GM19328 (cell line): ENCODE measurements around the gene TMC7.
"Not testable (repeated sequence)": the region's sequence is repeated elsewhere in the genome, so short reads cannot be mapped to it uniquely, and the experiment has no call there.

ENCODE experiments used
- ATAC-seq: cut with Tn5 transposase; IDR thresholded peaks from one replicate; pipeline ENCODE4 v1.9.1; 2021; ENCODE audit warnings: mild to moderate bottlenecking, moderate library complexity; ENCODE audit not compliant: unreplicated experiment

TMC7 gene

DNA sequence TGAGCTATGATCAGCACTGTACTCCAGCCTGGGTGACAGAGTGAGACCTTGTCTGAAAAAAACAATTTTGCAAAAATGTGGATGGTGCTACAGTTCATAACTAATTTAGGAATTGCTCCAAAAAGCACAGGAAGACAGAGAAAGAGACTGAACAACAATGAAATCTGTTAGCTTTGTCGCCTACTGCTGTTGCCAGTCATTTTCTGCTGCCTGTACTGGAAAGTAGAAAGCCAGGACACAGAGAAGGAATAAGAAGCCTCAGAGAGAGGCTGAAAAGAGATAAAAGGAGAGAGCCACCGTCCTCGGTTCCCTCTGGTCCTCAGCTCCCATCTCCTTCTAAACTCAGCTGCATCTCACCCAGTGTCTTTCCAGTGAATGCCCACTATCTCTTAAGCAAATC is 8.6 kb upstream of the TMC7 start:
- ATAC-seq, result no peak

DNA sequence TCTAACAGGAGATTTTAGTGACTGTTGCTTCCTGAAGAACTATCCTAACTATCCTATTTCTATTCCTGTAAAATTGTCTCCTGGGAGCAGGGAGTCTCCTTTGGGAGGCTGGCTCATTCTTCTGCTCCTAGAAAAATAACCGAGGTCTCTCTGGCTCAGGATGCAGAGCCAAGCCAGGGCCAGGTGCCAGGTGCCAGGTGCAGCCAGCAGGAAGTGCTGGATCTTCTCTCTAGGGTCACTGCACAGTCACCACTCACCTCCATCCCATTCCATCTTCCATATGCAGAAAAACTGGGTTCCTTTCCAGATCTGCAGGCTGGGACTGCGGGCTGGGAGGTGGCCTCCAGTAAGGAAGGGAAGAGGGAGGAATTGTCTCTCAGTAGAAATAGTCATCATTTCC is 3.8 kb upstream of the TMC7 start:
- no peak for ATAC-seq

DNA sequence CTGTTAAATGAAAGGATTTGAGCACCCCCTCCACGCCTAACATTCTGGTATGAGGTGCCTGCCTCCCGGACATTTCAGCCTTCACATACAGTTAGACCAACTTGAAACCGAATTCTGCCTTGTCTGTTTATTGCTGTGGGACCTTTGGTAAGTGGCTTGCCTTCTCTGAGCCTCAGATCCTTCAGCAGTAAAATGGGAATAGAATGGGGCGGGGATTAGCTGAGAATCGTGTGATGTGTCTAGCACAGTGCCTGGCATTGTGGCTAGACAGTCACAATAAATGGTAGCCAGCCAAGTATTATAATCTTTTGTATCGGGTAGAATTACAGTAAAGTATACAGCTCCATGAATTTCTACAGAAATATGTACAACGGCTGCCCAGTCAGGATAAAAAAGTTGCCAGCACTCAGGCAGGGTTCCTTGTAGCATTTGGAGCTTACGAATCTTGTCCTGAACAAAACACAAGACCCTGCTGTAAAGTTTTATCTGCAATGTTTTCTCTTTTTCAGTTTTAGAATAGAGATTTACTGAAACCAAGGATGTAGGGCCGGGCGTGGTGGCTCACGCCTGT is 786 bp downstream of the TMC7 start:
- no peak for ATAC-seq

DNA sequence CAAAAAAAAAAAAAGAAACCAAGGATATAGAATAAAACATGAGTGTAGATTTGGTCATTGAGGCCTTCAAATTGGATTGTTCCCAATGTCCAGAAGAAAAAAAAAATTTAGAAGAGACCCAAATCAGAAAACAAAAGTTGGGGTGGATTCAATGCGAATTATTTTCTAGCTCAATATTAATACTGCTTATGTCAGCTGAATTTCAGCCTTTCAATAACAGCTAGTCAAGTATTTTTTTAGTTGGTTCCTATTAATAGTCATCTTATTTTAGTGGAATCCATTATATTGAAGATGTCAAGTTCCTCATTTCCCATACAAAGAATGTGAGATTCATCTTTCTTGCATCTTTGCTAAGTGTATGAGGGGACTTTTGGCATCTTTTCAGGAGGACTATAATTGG is 1.5 kb downstream of the TMC7 start:
- not testable (repeated sequence) for ATAC-seq

DNA sequence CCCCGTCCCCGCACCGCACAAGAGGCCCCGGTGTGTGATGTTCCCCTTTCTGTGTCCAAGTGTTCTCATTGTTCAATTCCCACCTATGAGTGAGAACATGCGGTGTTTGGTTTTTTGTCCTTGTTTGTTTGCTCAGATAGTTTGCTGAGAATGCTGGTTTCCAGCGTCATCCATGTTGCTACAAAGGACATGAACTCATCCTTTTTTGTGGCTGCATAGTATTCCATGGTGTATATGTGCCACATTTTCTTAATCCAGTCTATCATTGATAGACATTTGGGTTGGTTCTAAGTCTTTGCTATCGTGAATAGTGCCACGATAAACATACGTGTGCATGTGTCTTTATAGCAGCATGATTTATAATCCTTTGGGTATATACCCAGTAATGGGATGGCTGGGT is 8.0 kb downstream of the TMC7 start:
- ATAC-seq, result not testable (repeated sequence)

DNA sequence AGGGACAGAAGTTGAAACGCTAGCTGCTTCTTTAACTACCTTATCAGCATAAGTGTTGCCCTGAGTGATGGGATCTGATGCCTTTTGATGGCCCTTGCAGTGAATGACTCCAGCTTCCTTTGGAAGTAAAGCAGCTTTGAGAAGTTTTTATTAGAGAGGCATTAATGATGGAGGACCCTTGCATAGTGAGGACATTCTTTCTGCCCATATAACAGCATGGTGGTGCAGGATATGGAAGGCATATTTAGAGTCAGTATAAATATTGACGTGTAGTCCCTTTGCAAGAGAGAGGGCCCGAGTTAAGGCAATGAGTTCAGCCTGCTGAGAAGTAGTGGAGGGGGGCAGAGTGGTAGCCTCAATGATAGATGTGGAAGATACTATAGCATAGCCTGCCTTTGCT is 9.8 kb downstream of the TMC7 start:
- ATAC-seq, result not testable (repeated sequence)

DNA sequence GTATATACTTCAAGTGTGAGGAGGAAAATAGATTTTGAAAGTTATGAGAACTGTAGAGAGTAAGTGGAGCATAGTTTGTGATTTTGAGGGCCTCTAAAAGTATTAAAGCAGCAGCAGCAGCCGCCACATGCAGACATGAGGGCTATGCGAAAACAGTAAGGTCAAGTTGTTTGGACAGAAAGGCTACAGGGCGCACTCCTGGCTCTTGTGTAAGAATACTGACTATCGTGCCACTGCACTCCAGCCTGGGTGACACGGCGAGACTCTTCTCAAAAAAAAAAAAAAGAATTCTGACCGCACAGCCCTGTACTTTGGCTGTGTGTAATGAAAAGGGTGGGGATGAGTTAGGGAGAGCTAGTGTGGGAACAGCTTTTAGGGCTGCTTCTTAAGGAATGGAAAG is 10.4 kb downstream of the TMC7 start:
- not testable (repeated sequence) for ATAC-seq

DNA sequence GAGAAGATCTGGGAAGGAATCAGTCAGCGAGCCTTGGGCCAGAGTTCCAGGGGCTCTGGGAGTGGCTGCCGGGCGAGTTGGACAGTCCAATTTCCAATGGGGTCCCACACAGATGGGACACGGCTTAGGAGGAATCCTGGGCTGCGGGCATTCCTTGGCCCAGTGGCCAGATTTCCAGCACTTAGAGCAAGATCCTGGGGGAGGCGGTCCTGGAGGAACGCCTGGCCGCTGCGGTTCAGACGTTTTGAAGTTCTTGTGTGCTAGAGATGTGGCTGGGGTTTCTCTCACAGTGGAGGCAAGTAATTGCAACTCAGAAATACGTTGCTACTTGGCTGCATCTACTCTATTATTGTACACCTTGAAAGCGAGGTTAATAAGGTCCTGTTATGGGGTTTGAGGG is 11.7 kb downstream of the TMC7 start:
- ATAC-seq, result not testable (repeated sequence)

DNA sequence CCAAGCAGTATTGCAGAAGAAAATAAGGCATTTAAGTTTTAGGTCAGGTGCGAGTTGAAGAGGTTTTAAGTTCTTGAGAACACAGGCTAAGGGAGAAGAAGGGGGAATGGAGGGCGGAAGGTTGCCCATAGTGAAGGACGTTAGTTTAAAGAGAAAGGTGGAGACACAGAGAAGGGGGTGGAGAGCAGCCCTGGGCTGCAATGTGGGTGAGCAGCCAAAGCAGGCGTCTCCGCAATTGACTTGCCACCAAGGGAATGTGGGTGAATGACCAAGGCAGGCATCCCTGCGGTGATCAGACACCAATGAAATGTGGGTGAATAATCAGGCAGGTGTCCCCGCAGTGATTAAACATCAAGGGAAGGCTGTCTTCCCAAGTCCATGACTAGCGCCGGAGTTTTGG is 12.8 kb downstream of the TMC7 start:
- not testable (repeated sequence) for ATAC-seq

DNA sequence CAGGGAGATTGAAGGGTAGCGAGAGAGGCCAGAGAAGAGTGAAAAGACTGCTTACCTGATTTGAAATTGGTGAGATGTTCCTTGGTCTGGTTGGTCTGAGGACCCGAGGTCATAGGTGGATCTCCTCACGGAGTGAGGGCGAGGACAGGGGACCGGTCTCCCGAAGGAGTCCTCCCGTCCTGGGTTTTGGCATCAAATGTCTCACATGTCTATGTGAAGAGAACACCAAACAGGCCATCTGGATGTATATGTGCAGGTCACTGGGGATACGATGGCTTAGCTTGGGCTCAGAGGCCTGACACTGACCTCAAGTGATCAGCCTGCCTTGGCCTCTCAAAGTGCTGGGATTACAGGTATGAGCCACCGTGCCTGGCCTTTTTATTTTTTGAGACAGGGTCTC is 13.3 kb downstream of the TMC7 start:
- not testable (repeated sequence) for ATAC-seq

DNA sequence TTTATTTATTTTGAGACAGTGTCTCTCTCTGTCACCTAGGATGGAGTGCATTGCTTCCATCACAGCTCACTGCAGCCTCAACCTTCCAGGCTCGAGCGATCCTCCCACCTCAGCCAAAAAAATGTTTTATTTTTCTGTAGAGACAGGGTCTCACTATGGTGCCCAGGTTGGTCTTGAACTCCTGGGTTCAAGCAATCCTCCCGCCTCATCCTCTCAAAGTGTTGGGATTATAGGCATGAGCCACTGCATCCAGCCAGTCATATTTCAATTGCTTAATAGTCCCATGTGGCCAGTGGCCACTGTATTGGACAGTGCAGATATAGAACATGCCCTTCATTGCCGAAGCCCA is 15.3 kb downstream of the TMC7 start:
- ATAC-seq, result no peak

DNA sequence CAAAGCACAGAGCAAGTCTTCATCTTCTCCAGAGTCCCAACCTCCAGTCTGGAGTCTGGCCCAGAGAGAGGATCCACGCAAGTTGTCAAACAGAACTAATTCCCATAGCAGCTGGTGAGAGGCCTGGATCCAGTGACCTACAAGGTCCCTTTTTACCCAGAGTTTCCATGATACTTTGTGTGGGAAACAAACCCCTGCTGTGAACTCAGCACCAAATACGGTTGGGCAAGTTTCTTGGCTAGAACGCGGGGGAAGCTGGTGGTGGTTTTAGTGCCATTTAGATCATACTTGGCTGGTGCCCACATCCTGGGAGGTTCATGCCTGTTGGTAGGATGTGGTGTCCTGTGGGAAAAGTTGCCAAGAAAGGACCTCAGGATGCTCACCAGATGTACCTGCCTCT is 18.1 kb downstream of the TMC7 start:
- no peak for ATAC-seq

DNA sequence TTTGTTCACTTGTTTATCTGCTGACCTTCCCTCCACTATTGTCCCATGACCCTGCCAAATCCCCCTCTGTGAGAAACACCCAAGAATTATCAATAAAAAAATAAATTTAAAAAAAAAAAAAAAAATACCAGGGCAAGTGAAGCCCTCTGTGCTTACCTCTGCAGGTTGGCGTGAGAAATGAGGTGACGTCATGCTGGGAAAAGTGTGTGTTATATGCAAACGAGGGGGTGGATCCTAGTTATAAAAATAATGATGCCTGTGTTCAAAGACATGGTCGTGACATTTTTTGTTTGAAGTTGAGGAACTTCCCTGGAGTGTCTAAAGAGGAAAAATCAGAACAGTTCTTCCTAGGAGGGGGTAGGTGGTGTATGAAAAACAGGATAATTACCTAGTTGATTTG is 20.2 kb downstream of the TMC7 start:
- ATAC-seq, result no peak

DNA sequence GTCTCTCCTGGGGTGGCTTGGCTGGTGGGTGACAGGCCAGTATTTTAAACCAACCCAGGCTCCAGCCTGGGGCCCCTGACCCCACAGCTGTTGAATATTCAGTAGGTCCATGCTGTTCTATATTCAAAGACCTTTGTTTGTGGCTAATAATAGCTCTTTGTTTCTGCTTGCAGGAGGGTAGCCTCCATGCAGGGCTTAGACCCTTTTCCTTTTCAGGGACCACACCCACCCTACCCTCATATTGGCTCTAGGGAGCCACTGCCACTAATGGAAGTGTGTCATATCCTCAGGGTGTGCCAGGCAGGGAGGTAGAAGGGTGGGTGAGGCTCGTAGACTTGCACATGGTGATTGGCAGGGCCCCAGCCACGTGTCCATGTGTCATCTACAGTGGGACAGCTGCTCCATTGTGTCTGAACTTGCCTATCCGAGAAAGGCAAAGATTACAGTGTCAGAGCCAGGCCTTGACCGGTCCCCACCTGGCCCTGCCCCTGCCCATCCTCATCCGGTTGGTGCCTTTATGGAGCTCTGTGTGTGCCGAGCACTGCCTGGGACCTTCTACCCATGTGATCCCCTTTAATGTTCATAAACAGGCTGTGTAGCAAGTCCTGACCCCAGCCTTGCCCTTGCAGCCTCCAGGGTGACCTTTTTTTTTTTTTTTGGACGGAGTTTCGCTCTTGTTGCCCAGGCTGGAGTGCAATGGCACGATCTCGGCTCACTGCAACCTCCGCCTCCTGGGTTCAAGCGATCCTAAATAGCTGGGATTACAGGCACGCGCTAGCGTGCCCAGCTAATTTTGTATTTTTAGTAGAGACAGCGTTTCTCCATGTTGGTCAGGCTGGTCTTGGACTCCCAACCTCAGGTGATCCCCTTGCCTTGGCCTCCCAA is 22.1 kb downstream of the TMC7 start:
- no peak for ATAC-seq

DNA sequence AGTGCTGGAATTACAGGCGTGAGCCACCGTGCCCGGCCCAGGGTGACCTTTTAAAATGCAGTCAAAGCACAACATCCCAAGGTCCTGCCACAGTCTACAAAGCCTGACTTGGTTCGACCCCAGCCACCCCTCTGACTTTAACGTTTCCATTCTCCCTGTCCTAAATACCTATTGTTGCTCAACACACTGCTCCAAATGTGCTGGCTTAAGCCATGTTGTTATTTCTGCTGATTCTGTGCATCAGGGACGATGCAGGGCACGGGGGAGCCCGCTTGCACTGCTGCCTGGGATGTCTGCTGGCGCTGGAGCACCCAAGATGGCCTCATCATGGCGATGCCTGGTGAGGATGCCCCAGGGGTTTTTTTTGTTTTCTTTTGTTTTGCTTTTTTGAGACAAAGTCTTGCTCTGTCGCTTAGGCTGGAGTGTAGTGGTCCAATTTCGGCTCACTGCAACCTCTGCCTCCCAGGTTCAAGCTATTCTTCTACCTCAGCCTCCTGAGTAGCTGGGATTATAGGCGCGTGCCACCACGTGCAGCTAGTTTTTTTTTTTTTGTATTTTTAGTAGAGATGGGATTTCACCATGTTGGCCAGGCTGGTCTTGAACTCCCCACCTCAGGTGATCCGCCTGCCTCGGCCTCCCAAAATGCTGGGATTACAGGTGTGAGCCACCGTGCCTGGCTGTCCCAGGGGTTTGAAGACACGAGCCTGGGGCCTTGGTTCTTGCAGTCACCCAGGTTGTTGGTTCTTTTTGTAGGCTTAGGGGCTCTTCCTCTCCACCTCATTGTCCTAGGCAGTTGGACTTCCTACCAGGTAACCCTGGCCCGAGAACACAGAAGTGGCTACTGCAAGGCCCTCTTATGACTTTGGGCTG is 22.9 kb downstream of the TMC7 start:
- ATAC-seq, result no peak

DNA sequence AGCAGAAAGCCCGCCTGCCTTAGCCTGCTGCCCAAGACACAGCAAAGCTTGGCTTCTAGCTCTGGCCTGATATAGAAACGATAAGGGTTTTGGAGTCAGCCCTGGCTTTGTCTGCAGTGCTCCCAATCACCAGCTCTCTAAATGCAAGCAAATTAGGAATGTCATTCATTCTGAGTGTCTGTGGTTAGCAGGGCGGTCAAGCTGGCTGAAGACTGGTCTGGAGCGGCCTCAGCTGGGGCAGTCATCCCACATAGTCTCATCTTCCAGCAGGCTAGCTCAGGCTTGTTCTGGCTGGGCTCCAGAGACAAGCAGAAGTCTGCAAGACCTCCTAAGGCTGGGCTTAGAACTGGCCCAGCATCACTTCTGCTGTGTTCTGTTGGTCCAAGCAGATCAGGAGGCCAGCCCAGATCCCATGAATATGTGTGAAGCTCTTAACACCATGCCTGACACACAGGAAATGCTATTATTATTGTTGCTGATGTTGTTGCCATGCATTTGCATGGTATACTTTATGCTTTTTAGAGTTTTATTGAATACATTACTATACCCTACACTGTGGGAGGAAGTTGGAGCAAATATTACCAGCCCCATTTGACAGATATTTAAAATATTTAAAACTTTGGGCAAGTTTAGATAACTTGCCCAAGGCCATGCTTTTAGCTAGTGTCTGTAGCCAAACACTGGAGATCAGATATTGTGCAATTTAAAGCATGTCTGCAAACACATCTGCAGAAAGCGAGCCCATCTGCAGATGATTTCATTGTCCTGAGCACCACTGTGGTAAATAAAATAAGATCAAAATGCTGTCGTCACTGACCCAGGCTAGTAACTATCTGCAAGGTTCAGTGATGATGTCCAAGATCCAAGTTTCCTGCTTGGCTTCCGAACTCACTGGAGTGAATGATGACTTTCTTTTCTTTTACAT is 24.8 kb downstream of the TMC7 start:
- no peak for ATAC-seq

DNA sequence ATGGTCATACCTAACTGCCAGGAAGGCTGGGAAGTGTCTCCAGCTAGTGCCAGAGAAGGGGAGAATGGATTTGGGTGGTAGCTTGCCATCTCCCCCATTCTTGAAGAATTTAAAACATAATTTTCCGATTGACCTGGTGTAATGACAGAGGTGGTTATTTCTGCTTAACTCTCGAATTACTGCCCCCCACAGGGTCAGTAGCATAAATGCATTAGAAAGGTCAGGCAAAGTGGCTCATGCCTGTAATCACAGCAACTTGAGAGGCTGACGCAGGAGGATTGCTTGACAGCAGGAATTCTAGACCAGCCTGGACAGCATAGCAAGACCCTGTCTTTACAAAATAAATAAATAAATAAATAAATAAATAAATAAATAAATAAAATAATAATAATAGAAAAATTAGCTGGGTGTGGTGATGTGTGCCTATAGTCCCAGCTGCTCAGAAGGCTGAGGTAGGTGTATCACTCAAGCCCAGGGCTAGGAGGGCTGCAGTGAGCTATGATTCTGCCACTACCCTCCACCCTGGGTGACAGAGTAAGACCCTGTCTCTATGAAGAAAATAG is 27.5 kb downstream of the TMC7 start:
- no peak for ATAC-seq

DNA sequence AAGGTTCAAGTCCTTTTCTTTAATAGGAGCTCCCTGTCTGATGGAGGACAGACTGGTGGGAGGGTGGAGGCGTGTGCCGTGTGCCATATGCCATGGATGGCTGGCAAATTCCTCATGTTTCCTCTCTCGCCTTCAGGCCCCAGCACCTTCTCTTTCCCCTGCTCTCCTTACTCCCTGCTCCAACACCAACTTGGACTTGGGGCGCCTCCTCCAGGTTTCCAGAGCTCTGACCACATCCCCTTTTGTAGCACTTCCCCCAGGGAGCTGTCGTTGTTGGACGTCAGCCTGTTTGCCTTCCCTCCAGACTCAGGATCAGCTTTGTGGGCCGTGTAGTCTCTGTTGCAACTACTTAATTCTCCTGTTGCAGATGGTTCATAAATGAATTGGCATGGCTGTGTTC is 30.7 kb downstream of the TMC7 start:
- ATAC-seq, result no peak

DNA sequence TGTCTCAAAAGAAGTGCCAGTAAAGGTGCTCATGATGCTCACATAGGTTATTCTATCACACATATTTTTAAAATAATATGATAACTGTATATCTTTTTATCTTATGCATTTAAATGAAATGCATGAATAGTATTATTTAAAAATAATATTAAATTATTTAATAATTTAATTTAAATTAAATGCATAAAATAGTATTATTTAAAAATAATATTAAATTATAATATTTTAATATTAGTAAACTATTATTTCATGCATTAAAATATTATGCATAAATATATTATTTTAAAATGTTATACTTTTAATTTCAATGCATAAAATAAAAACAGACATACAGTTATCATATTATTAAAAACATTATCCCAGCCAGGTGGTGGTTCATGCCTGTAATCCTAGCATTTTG is 33.4 kb downstream of the TMC7 start:
- no peak for ATAC-seq

DNA sequence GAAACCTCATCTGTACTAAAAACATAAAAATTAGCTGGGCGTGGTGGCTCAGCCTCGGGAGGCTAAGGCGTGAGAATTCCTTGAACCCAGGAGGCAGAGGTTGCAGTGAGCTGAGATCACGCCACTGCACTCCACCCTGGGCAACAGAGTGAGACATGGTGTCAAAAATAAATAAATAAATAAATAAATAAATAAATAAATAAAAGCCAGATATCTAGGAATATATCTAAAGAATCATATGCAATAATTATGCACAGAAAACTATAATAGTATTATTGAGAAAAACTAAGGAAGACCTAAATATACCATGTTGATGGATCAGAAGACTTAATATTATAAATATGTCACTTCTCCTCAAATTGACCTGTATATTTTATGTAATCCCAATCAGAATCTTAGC is 37.0 kb downstream of the TMC7 start:
- no peak for ATAC-seq
